GM10847 (cell line): Measurements from ENCODE around the gene BMP2K.

Experiments
- POLR2A ChIP-seq: IDR thresholded peaks from 2 replicates; pipeline ENCODE4 v1.6.1; 2011; ENCODE audit not compliant: insufficient read length; ENCODE audit errors: extremely low read depth

BMP2K gene

DNA sequence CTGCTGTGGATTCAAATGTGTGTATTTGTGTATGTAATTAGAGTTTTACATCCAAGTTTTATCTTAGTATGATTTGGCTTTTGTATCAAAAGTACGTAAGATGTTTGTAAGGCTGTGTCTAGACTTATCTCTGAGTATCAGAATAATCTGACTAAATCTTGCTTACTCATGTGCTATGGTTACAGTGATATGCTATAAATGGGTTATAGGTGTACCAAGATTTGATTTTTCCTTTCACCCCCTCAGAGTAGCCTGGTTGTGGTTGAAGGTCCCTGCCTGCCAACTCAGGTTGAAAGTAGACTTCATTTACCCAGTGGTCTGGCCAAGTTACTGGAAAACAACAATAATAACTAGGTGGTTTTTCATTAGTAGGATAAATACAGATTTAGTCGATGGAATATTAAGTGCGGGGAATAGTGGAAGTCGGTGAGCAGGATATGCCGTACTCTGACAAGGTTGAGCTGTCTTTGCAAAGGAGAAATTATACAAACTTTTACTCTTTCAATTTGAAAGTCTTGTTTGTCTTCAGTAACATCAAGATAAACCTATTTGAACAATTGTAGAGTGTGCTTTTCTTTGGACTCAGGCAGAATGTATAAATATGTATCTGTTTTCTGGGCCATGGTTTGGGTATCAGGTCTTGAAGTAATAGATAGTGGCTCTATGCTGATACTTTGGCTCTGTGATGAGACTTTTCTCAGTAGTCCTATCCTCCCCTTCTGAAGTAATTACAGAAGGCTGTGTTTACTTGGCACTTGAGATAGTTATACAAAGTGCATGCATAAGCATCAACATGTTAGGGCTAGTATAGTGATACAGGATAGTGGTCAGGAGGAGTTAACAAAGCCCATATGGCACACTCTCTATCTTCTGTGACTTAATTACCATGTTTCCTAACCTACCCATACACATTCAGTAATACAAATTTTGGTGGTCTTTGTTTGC is 23.7 kb downstream of the BMP2K start:
- no peak for TF ChIP-seq POLR2A

DNA sequence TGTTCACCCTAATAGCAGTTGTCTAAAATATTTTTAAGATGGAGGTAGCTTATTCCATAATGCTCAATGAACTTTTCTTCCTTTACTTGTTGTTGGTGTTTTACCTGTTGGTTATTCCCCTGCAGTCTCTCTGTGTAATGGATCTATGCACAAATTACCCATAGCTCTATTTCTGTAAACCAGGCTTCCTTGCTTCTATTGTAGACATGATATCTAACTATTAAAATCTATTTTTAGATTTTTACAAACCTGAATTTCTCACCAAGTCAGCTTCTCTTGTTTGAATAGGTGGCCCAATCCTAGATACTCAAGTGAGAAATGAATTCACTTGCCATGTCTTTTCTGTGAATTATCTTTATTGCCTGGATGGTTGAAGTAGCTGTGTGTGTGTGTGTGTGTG is 24.8 kb downstream of the BMP2K start:
- no peak for TF ChIP-seq POLR2A

DNA sequence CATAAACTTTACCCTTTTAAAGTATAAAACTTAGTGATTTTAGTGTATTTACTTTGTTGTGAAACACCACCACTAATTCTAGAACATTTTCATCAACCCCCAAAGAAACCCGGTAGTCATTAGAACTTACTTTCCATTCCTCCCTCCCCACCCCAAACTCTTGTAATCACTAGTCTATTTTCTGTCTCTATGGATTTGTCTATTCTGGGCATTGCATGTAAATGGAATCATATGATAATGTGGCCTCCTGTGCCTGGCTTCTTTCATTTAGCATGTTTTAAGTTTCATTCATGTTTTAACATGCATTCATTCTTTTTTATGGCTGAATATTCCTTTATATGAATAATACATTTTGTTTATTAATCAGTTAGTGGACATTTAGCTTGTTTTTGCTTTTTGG is 27.8 kb downstream of the BMP2K start:
- TF ChIP-seq POLR2A, result no peak

DNA sequence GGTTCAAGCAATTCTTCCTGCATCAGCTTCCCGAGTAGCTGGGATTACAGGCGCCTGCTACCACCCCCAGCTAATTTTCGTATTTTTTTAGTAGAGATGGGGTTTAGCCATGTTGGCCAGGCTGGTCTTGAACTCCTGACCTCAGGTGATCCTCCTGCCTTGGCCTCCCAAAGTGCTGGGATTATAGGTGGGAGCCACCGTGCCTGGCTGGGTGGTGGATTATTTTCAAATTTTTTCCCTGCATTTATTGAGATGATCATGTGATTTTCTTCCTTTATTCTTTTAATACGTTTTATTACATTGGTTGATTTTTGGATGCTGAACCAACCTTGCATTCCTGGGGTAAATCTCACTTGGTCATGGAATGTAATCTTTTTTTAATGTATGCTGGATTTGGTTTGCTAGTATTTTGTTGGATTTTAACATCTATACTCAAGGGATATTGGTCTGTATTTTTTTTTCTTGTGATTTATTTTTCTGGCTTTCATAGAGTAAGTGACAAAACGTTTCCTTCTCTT is 30.9 kb downstream of the BMP2K start:
- TF ChIP-seq POLR2A, result no peak

DNA sequence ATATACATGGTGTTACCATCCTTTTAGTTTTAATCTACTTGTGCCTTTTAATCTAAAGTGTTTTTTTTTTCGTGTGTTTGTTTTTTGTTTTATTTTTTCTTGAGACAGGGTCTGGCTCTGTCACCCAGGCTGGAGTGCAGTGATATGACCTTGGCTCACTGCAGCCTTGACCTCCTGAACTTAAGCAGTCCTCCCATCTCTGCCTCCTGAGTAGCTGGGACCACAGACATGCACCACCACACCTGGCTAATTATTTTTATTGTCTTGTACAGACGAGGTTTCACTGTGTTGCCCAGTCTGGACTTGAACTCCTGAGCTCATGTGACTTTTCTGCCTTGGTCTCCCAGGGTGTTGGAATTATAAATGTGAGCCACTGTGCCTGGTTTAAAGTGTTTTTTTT is 33.1 kb downstream of the BMP2K start:
- TF ChIP-seq POLR2A, result no peak

DNA sequence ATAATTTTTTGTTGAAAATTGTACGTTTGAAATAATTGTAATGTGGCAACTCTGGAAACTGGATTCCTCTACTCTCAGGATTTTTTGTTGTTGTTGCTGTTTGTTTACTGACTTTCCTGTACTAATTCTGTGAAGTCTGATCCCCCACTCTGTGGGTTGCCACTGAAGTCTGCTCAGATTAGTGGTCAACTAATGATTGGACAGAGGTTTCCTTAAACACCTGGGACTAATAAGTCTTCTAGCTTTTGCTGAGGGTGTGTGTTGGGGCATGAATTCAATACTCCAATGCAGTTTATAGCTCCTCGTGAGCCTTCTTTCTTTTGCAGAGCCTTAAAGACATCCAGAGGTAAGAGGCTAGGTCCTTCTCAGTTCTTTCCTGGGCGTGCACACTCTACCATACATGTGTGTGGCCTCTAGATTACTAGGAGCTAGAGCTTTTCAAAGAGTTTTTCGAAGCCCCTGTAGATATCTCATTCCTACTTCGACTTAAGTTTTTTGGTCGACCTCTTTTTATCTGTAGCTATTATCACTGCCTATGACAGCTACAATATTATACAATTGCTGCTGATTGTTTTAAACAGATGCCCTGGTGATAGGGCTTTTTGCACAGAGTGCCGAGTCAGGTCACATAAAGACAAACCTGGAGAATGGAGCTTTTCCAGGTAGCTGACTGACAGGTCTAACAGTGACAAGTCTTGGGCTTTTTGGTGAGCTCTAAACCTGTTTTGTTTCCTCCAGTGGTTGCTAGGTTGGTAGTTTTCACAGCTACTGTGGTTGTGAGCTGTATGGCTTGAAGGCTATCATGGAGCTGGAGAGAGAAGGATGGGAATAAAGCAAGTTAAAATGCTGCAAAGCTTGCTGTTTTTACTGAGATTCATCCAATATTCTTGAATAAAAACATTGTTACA is 34.0 kb downstream of the BMP2K start:
- TF ChIP-seq POLR2A, result no peak

DNA sequence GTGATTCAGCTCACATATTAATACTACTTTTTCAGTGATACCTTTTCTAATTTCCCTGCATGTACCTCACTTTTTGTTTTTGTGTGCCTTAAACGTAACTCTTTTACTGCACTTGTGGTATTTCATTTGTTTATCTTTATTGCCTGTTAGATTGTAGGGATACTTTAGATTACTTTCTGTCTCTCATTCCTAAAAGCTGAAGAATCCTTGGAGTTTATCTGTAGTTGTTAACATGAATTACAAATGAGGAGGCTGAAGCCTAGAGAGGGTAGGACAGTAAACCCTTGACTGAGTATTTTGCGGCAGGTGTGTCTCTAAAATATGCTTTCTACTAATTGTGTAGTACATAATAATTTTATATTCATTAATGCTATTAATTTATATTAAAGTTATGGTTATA is 34.9 kb downstream of the BMP2K start:
- TF ChIP-seq POLR2A, result no peak

DNA sequence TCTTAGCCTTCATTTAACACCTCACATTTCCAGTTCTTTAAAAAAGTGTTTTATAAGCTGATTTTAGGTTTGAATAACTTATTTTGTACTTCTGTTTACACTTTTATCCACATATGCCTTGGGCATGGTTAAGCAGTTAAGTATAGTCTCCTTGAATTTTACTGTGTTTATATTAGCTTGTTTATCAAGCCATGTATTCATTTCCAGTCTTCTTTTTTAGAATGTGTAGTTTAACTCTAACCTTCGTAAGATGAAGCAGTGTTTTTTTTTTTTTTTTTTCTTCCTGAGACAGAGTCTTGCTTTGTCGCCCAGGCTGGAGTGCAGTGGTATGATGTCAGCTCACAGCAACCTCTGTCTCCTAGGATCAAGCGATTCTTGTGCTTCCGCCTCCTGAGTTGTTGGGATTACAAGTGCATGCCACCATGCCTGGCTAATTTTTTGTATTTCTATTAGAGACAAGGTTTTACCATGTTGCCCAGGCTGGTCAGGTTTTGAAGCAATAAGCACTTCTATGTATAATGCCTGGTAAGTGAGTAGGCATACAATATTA is 42.5 kb downstream of the BMP2K start:
- no peak for TF ChIP-seq POLR2A

DNA sequence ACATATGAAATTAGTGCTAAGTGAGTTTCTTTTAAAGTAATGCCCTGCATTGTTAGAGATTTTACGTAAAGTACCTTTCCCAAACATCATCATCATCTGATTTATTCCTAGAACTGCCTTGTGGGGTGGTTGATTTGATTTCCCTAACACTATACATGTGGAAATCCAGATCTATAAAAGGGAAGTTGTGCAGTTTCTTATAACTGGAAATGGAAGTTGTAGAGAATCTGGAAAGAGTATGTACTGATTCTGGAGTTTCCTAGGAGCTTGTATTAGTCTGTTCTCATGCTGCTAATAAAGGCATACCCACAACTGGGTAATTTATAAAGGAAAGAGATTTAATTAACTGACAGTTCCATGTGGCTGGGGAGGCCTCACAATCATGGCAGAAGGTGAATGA is 47.9 kb downstream of the BMP2K start:
- TF ChIP-seq POLR2A, result no peak

DNA sequence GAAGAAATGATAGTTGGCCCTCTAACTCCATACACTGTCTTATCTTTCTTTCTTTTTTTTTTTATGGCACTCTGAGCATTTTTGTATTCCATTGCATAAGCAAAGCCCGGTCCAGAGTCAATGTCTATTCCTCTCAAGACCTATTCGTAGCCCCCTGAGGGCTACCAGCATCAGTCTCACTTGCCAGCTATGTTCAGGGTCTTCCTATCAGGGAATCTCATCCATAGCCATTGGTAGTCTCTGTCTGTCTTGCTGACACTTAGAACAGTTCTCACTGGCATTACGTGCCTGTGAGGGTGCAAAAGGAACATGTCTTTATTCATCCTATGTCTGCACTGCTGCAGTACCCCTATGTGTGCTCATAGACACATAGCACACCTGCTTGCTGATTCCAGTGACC is 51.0 kb downstream of the BMP2K start:
- no peak for TF ChIP-seq POLR2A

DNA sequence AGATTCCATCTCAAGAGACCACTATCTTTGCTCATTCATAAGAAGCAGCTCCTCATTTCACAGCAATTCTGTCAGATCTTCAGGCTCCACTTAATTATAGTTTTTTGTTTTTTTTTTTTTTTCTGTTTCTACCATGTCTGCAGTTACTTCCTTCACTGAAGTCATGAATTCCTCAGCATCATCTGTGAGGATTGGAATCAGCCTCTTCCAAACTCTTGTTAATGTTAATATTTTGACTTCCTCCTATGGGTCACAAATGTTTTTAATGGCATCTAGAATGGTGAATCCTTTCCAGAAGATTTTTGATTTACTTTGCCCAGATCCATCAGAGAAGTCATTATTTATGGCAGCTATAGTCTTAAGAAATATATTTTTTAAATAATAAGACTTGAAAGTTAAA is 53.1 kb downstream of the BMP2K start:
- TF ChIP-seq POLR2A, result no peak

DNA sequence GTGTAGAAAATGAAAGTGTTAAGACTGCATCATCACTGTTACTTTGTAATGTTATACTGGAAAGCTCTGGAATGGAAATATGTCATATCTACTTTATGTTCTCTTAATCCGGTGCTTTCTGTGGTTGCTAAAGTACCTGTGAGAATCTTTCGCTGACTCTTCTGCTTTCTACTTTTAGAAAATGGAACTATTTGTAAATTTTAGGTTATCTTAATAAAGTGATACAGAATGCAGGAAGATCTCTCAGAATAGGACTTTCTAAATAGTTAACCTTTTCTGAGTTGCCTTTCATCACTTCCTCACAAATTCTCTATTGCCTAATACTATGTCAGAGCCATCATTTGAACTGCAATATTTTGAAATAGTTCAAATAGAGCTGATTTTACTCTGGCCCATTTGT is 69.3 kb downstream of the BMP2K start:
- TF ChIP-seq POLR2A, result no peak

DNA sequence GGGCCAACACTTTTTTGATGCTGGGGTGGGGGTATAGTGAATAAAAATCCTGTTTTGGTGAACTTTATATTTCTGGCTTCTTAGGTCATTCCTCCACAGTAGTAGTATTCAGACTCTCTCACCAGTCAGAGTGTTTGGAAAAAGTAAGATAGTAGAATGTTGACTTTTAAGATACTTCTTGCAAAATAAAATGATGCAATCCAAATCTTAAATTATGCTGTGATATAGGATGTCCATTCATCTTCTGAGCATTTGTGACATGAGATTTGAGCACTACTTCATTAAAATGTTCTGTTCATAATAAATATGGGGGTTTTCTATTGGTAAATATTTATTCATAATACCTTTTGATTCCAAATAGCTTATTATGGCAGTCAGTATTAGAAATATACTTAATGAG is 70.1 kb downstream of the BMP2K start:
- TF ChIP-seq POLR2A, result no peak

DNA sequence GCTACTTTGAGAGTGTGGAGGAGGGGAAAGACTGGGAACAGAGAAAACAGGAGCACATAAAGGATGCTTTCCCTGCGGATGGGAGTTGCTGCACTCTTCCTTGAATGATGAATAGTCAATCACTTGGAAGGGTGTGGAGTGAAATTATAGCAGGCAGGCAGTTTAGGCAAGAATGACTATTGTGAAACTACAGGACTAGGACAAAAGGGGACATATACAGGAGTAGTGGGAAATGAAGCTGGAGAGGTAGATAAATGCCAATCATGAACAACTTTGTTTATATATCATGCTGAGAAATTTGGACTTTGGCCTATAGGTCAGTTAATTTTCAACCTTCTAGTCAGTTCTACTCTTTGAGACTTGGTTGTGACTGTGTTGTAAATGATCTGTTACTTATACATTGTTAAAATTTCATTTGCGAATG is 86.2 kb downstream of the BMP2K start:
- TF ChIP-seq POLR2A, result no peak

DNA sequence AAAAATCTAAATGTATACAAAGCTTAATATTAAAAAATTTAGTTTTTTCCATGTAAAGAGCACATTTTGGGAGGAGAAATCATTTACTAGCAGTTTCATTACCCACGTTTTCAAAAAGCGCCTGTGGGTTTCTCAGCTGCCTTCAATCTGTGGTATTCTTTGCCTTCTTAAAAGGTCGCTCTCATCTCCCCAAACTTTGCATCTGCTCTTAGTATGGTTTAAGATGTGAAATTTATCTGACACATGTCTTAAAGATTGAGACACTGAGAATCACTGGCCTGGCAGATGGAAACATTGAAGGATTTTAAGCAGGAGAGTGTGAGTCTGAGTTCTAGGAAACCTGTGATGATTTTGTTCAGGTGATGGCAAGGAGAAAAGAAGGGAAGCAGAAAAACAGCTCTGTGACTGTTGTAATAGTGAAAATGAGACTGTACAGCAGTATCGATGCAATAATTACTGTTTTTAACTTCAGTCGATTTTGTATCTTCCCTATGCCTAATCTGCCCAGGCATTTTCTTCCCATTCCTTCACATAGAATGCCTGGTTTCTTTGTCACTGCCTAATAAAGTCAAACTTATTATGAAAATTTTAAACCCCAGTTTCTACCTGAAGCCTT is 87.2 kb downstream of the BMP2K start:
- no peak for TF ChIP-seq POLR2A

DNA sequence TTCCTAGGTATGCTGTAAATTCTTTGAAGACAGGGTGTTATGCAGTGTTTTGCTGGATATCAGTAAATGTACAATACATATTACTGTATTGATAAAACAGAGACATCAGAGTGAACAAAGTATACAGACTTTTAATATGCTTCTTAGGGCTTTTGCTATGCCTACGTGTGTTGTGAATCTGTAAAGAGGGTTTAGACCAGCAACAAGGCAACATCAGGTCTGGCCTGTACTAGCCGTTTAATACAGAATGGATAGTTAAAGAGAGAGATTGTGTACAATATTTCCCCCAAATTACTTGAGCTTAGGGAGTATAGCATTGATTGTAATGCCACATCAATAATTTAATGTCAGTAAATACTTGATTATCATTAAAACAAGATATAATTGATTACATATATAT is 87.8 kb downstream of the BMP2K start:
- TF ChIP-seq POLR2A, result no peak
